ENCODE data around the gene ZNF615.

GRCh38 chr19:51977346-51977745, 30.7 kb downstream of the ZNF615 start:
- TF ChIP-seq POLR2A (IDR thresholded peaks at IDR 0.05) (no peak), CTCF (IDR thresholded peaks at IDR 0.05 in 8 of 11, conservative IDR thresholded peaks at IDR 0.05 in 3 of 11) (no peak)

All from spleen (tissue), 7 donors.